WI38 (cell line): Measurements from ENCODE around the gene PWWP2B.
"Not testable (repeated sequence)": the region's sequence is repeated elsewhere in the genome, so short reads cannot be mapped to it uniquely, and the experiment has no call there.

Source experiments
- H3K4me3 ChIP-seq: 2 replicates; pipeline ENCODE4 v1.5.1; 2011; ENCODE audit warnings: low read depth, mild to moderate bottlenecking, control low read depth, low read length
- TF ChIP-seq, protein P1 (sequence below): IDR thresholded peaks from 2 replicates; pipeline ENCODE4 v1.5.1; 2012; ENCODE audit warnings: low read depth, mild to moderate bottlenecking, control low read depth, low read length

The PWWP2B gene

DNA sequence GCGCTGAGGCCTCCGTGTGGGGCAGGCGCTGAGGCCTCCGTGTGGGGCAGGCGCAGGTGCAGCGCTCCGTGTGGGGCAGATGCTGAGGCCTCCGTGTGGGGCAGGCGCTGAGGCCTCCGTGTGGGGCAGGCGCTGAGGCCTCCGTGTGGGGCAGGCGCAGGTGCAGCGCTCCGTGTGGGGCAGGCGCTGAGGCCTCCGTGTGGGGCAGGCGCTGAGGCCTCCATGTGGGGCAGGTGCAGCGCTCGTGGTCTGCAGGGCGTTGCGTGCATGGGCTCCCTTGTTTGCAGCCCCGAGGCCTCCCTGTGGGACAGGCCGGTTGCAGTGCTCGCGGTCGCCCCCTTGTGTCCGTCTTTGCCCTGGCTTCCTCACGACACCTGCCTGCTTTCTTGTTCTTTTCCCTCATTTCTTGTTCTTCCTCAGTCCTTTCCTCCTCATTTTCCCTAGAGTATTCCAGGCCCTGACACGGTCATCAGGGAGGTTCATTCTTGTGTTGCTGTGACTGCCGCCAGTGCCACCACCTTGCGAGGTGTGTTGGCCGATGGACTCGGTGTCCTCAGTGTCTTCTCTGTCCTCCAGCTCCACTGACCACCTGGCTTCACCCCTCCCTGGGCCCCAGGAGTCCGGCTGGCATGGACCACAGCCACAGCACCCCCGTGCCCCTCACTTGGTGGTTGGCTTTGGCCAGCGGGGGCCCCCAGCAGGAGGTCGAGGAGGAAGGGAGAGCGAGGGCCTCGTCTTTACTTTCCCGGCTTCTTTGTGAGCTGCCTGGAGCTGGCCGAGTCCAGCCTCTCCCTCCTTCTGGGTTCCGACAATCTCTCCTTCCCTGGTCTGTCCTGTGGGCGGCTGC is 44.3 kb upstream of the PWWP2B start:
- TF ChIP-seq, protein P1, sequence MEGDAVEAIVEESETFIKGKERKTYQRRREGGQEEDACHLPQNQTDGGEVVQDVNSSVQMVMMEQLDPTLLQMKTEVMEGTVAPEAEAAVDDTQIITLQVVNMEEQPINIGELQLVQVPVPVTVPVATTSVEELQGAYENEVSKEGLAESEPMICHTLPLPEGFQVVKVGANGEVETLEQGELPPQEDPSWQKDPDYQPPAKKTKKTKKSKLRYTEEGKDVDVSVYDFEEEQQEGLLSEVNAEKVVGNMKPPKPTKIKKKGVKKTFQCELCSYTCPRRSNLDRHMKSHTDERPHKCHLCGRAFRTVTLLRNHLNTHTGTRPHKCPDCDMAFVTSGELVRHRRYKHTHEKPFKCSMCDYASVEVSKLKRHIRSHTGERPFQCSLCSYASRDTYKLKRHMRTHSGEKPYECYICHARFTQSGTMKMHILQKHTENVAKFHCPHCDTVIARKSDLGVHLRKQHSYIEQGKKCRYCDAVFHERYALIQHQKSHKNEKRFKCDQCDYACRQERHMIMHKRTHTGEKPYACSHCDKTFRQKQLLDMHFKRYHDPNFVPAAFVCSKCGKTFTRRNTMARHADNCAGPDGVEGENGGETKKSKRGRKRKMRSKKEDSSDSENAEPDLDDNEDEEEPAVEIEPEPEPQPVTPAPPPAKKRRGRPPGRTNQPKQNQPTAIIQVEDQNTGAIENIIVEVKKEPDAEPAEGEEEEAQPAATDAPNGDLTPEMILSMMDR: peak; percentile 41
- H3K4me3 ChIP-seq: not testable (repeated sequence)

GRCh38 chr10:132353456-132354355 is 43.3 kb upstream of the PWWP2B start:
- H3K4me3 ChIP-seq: no peak overlapping the region
- TF ChIP-seq, protein P1: no peak

- TF ChIP-seq, protein P1: no peak
- no peak overlapping the region for H3K4me3 ChIP-seq
Measured at GRCh38 chr10:132354356-132355094, 42.5 kb upstream of the PWWP2B start.

DNA sequence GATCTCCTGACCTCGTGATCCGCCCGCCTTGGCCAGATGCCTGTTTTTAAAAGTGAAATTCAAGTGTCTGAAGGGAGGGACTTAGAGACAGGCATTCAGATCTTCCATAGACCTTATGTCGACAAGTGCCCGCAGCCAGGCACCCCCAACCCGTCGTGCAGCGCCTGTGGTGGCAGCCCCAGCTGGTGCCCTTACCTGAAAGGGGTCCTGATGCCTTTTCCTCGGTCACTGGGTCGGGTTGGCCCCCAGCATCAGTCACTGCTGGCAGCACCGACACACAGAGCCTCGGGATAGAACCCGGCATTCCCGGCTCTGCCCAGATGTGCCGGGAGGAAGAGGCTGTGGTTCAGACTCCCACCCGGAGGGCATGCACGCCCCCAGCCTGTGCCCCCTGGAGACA is 41.7 kb upstream of the PWWP2B start:
- TF ChIP-seq, protein P1: no peak
- H3K4me3 ChIP-seq: no peak overlapping the region

GRCh38 chr10:132355754-132356153 is 41.2 kb upstream of the PWWP2B start:
- TF ChIP-seq, protein P1: no peak
- no peak overlapping the region for H3K4me3 ChIP-seq

- TF ChIP-seq, protein P1: no peak
- no peak overlapping the region for H3K4me3 ChIP-seq
Measured at GRCh38 chr10:132356621-132357195, 40.3 kb upstream of the PWWP2B start.
